SJCRH30 (cell line): ENCODE results near the gene BRMS1L. TPM values are rescaled to one million over a fixed set of nuclear protein-coding genes. Genes with fewer than 3 reads are reported as not detected.

Experiments
- DNase-seq, 2 experiments: peaks; one replicate each; pipeline ENCODE4 v3.0.0-alpha.2; 2015 to 2020
- H3K27ac ChIP-seq: fragments of 250-450 bp; sonication (Bioruptor Pico); 2 replicates; pipeline ENCODE4 v1.5.1; 2020; ENCODE audit warnings: mild to moderate bottlenecking, moderate library complexity
- H3K27me3 ChIP-seq: fragments of 250-450 bp; sonication (Bioruptor Pico); 2 replicates; pipeline ENCODE4 v1.5.1; 2020; ENCODE audit warnings: mild to moderate bottlenecking, moderate library complexity
- H3K36me3 ChIP-seq: fragments of 250-450 bp; sonication (Bioruptor Pico); 2 replicates; pipeline ENCODE4 v1.5.1; 2020; ENCODE audit warnings: mild to moderate bottlenecking, moderate library complexity
- H3K4me1 ChIP-seq: fragments of 250-450 bp; sonication (Bioruptor Pico); 2 replicates; pipeline ENCODE4 v1.5.1; 2020; ENCODE audit warnings: mild to moderate bottlenecking, moderate library complexity
- H3K4me3 ChIP-seq: fragments of 250-450 bp; sonication (Bioruptor Pico); 2 replicates; pipeline ENCODE4 v1.5.1; 2020; ENCODE audit warnings: mild to moderate bottlenecking, moderate library complexity
- H3K9me3 ChIP-seq: fragments of 250-450 bp; sonication (Bioruptor Pico); replicated peaks from 2 replicates; pipeline ENCODE4 v1.5.1; 2020; ENCODE audit warnings: mild to moderate bottlenecking, moderate library complexity
- total RNA-seq: library from RNA; depleted of rRNA; stranded (reverse); fragments of >200 nt; shearing (Covaris generic); gene quantifications from 2 replicates; pipeline ENCODE4 v1.2.3, GENCODE V29; 2014

The BRMS1L gene
- total RNA-seq, 1 experiment from 2014 or later: 19.7 TPM

- no peak for DNase-seq
- Histone ChIP-seq H3K4me3 (no peak overlapping the region), H3K4me1 (peaks cover 13% of the 10 kb centered on the region), H3K27ac (no peak overlapping the region), H3K36me3 (no peaks in the 10 kb centered on the region), H3K27me3 (no peaks in the 10 kb centered on the region), H3K9me3 (no peaks in the 10 kb centered on the region)
These were observed 51.1 kb downstream of the BRMS1L start for GRCh38 chr14:35877276-35877675.

GRCh38 chr14:35878272-35879150 is 52.4 kb downstream of the BRMS1L start:
- H3K9me3 ChIP-seq: no peaks in the 10 kb centered on the region
- peak; percentile 63 to 79 for DNase-seq
- no peaks in the 10 kb centered on the region for H3K27me3 ChIP-seq
- H3K27ac ChIP-seq: peak overlapping the region; percentile 52
- H3K36me3 ChIP-seq: no peaks in the 10 kb centered on the region
- peaks cover 13% of the 10 kb centered on the region for H3K4me1 ChIP-seq
- peak overlapping the region; percentile 6; the same call in 1 of the 2 replicates for H3K4me3 ChIP-seq

- Histone ChIP-seq H3K4me3 (peak overlapping the region; percentile 6; the same call in 1 of the 2 replicates), H3K27ac (peak overlapping the region; percentile 52), H3K36me3 (no peaks in the 10 kb centered on the region), H3K4me1 (peaks cover 13% of the 10 kb centered on the region), H3K27me3 (no peaks in the 10 kb centered on the region), H3K9me3 (no peaks in the 10 kb centered on the region)
- peak in 1 of 2 experiments; percentile 26 for DNase-seq
These were observed 53.1 kb downstream of the BRMS1L start for GRCh38 chr14:35879151-35879648.

GRCh38 chr14:35879654-35880249 is 53.6 kb downstream of the BRMS1L start:
- Histone ChIP-seq H3K4me3 (no peak overlapping the region), H3K36me3 (no peaks in the 10 kb centered on the region), H3K27ac (no peak overlapping the region), H3K27me3 (no peaks in the 10 kb centered on the region), H3K9me3 (no peaks in the 10 kb centered on the region), H3K4me1 (peaks cover 13% of the 10 kb centered on the region)
- DNase-seq: peak in 1 of 2 experiments; percentile 29

GRCh38 chr14:35881280-35881679 is 55.1 kb downstream of the BRMS1L start:
- DNase-seq: no peak
- H3K9me3 ChIP-seq: no peaks in the 10 kb centered on the region
- H3K27ac ChIP-seq: no peak overlapping the region
- no peaks in the 10 kb centered on the region for H3K36me3 ChIP-seq
- H3K4me3 ChIP-seq: no peak overlapping the region
- no peaks in the 10 kb centered on the region for H3K27me3 ChIP-seq
- H3K4me1 ChIP-seq: peaks cover 13% of the 10 kb centered on the region

GRCh38 chr14:35883677-35884293 is 57.6 kb downstream of the BRMS1L start:
- Histone ChIP-seq H3K4me3 (no peak overlapping the region), H3K36me3 (no peaks in the 10 kb centered on the region), H3K27me3 (no peaks in the 10 kb centered on the region), H3K4me1 (peaks cover 5% of the 10 kb centered on the region; the same call in 1 of the 2 replicates), H3K9me3 (no peaks in the 10 kb centered on the region), H3K27ac (no peak overlapping the region)
- peak in 1 of 2 experiments; percentile 42 for DNase-seq

GRCh38 chr14:35890308-35890707 is 64.2 kb downstream of the BRMS1L start:
- H3K36me3 ChIP-seq: no peaks in the 10 kb centered on the region
- no peak overlapping the region for H3K27ac ChIP-seq
- H3K4me1 ChIP-seq: no peaks in the 10 kb centered on the region
- H3K4me3 ChIP-seq: no peak overlapping the region
- H3K27me3 ChIP-seq: no peaks in the 10 kb centered on the region
- no peak for DNase-seq
- no peaks in the 10 kb centered on the region for H3K9me3 ChIP-seq

GRCh38 chr14:35895256-35895655 is 69.1 kb downstream of the BRMS1L start:
- no peaks in the 10 kb centered on the region for H3K9me3 ChIP-seq
- H3K36me3 ChIP-seq: no peaks in the 10 kb centered on the region
- H3K27ac ChIP-seq: no peak overlapping the region
- no peaks in the 10 kb centered on the region for H3K27me3 ChIP-seq
- no peak overlapping the region for H3K4me3 ChIP-seq
- H3K4me1 ChIP-seq: no peaks in the 10 kb centered on the region
- DNase-seq: no peak

GRCh38 chr14:35897616-35898111 is 71.5 kb downstream of the BRMS1L start:
- H3K27ac ChIP-seq: no peak overlapping the region
- DNase-seq: peak in 1 of 2 experiments; percentile 4
- no peaks in the 10 kb centered on the region for H3K4me1 ChIP-seq

GRCh38 chr14:35898217-35898775 is 72.2 kb downstream of the BRMS1L start:
- Histone ChIP-seq H3K27me3 (no peaks in the 10 kb centered on the region), H3K36me3 (no peaks in the 10 kb centered on the region), H3K4me3 (no peak overlapping the region), H3K4me1 (no peaks in the 10 kb centered on the region), H3K9me3 (no peaks in the 10 kb centered on the region), H3K27ac (no peak overlapping the region)
- DNase-seq: no peak

More at GRCh38 chr14:35897616-35898111, 71.5 kb downstream of the BRMS1L start:
- Histone ChIP-seq H3K36me3 (no peaks in the 10 kb centered on the region), H3K4me3 (no peak overlapping the region), H3K9me3 (no peaks in the 10 kb centered on the region), H3K27me3 (no peaks in the 10 kb centered on the region)

- no peak for DNase-seq
- no peak overlapping the region for H3K27ac ChIP-seq
- no peaks in the 10 kb centered on the region for H3K4me1 ChIP-seq
- no peaks in the 10 kb centered on the region for H3K9me3 ChIP-seq
- H3K27me3 ChIP-seq: no peaks in the 10 kb centered on the region
- H3K4me3 ChIP-seq: no peak overlapping the region
- H3K36me3 ChIP-seq: no peaks in the 10 kb centered on the region
These were observed 74.6 kb downstream of the BRMS1L start for GRCh38 chr14:35900741-35901140.

- Histone ChIP-seq H3K4me1 (no peaks in the 10 kb centered on the region), H3K36me3 (no peaks in the 10 kb centered on the region), H3K4me3 (no peak overlapping the region), H3K9me3 (no peaks in the 10 kb centered on the region), H3K27me3 (no peaks in the 10 kb centered on the region), H3K27ac (no peak overlapping the region)
- DNase-seq: no peak
These were observed 83.5 kb downstream of the BRMS1L start for GRCh38 chr14:35909665-35910064.

- no peaks in the 10 kb centered on the region for H3K9me3 ChIP-seq
- no peaks in the 10 kb centered on the region for H3K4me1 ChIP-seq
- H3K27ac ChIP-seq: no peak overlapping the region
- no peaks in the 10 kb centered on the region for H3K27me3 ChIP-seq
- no peak overlapping the region for H3K4me3 ChIP-seq
- no peaks in the 10 kb centered on the region for H3K36me3 ChIP-seq
- DNase-seq: no peak
These were observed 84.1 kb downstream of the BRMS1L start for GRCh38 chr14:35910191-35910590.

- H3K9me3 ChIP-seq: no peaks in the 10 kb centered on the region
- H3K27ac ChIP-seq: no peak overlapping the region
- no peaks in the 10 kb centered on the region for H3K36me3 ChIP-seq
- H3K4me1 ChIP-seq: no peaks in the 10 kb centered on the region
- H3K4me3 ChIP-seq: no peak overlapping the region
- DNase-seq: no peak
- H3K27me3 ChIP-seq: no peaks in the 10 kb centered on the region
These were observed 85.0 kb downstream of the BRMS1L start for GRCh38 chr14:35911097-35911496.
